Gastrocnemius medialis (tissue), 4 donors: ENCODE results near the gene PSMG4.

Experiments used
- CTCF ChIP-seq, 5 experiments: fragments of 450-650 bp in 3 of 5; fragments of 200-600 bp in 2 of 5; sonication (generic) in 2 of 5; IDR thresholded peaks in 4 of 5; conservative IDR thresholded peaks in 1 of 5; 1 replicate in 4 of 5; 2 replicates in 1 of 5; pipeline ENCODE4 v1.5.1; 2016 to 2019; ENCODE audit warnings: antibody characterized with exemption in 5 of 5, mild to moderate bottlenecking in 3 of 5, moderate library complexity in 3 of 5
- POLR2A ChIP-seq, 2 donors: fragments of 450-650 bp; IDR thresholded peaks; one replicate each; pipeline ENCODE4 v1.6.1; 2017; ENCODE audit warnings: antibody characterized with exemption in 2 of 2, mild to moderate bottlenecking in 2 of 2, moderate library complexity in 2 of 2

GRCh38 chr6:3236005-3236404 lies 22.7 kb upstream of the PSMG4 start:
- TF ChIP-seq CTCF (IDR thresholded peaks at IDR 0.05 in 4 of 5, conservative IDR thresholded peaks at IDR 0.05 in 1 of 5) = no peak
- no peak for TF ChIP-seq POLR2A (IDR thresholded peaks at IDR 0.05)
